ENCODE measurements around the gene NDUFB8. TPM values are rescaled to one million over a fixed set of nuclear protein-coding genes. Genes with fewer than 3 reads are reported as not detected.

Gene NDUFB8
- total RNA-seq, 1 experiment from 2014 or later, result 194 TPM

DNA sequence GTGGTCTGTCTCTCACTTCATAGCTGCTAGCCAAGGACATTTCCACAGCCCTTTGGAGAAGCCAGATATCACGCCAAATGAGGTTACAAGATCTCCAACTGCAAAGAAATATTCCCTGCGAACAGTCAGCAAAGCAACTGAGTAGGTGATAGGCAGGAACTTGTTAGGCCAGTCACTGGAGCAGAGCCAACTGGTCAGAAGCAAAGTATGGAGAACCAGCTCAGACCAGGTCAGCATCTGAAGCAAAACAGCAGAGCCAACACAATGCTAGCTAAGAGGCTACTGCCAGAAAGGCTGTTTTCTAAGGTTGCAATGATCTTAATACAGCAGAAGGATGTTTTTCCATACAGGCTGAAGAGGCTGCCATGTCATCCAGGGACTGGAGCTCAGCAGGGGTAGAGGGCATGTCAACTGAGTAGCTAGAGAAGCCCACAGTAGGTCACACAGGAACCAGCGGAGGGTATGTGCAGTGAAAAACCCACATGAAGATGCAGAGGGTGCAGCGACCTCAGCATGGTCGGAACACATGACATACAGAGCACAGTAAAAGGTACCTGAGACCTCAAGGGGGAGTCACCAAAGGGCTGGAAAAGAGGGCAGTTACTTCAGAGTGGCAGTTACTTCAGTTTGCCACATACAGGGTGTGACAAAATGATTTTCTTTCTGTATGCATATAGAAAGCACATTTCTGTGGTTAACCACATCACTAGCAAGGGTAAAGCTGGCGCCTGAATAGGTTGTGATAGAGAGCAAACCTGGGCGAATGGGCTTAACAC is 18.9 kb downstream of the NDUFB8 start:
- Mint-ChIP-seq H3K36me3 (ENCODE audit: insufficient read depth, unreplicated experiment) (peaks cover 5% of the 10 kb centered on the region), H3K4me3 (ENCODE audit: unreplicated experiment) (no peak overlapping the region), H3K27ac (ENCODE audit: low read depth, unreplicated experiment) (no peak overlapping the region), H3K27me3 (ENCODE audit: insufficient read depth, unreplicated experiment) (no peaks in the 10 kb centered on the region), H3K9me3 (ENCODE audit: unreplicated experiment) (no peaks in the 10 kb centered on the region), H3K4me1 (ENCODE audit: insufficient read depth, unreplicated experiment) (no peaks in the 10 kb centered on the region)
- no peak for DNase-seq (ENCODE audit: unreplicated experiment)
- TF ChIP-seq, protein P1, sequence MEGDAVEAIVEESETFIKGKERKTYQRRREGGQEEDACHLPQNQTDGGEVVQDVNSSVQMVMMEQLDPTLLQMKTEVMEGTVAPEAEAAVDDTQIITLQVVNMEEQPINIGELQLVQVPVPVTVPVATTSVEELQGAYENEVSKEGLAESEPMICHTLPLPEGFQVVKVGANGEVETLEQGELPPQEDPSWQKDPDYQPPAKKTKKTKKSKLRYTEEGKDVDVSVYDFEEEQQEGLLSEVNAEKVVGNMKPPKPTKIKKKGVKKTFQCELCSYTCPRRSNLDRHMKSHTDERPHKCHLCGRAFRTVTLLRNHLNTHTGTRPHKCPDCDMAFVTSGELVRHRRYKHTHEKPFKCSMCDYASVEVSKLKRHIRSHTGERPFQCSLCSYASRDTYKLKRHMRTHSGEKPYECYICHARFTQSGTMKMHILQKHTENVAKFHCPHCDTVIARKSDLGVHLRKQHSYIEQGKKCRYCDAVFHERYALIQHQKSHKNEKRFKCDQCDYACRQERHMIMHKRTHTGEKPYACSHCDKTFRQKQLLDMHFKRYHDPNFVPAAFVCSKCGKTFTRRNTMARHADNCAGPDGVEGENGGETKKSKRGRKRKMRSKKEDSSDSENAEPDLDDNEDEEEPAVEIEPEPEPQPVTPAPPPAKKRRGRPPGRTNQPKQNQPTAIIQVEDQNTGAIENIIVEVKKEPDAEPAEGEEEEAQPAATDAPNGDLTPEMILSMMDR (IDR thresholded peaks at IDR 0.05; ENCODE audit: unreplicated experiment), result no peak
- intact Hi-C loops (cut with micrococcal nuclease), result loop anchor here (10.0 kb wide), 1 partner anchor 666 kb away; no protein-coding TSS in a partner anchor
- CTCF ChIA-PET, result interaction anchor here (0.6 to 4.3 kb wide), 12 partner anchors 7 to 439 kb away, joined by 3 to 35 read pairs (median 4); no protein-coding TSS in a partner anchor
- POLR2A ChIA-PET, result interaction anchor here (1.2 kb wide), 1 partner anchor 137 kb away, joined by 3 read pairs; no protein-coding TSS in a partner anchor
- BruUV-seq (replicated peaks), result no TSS peak

DNA sequence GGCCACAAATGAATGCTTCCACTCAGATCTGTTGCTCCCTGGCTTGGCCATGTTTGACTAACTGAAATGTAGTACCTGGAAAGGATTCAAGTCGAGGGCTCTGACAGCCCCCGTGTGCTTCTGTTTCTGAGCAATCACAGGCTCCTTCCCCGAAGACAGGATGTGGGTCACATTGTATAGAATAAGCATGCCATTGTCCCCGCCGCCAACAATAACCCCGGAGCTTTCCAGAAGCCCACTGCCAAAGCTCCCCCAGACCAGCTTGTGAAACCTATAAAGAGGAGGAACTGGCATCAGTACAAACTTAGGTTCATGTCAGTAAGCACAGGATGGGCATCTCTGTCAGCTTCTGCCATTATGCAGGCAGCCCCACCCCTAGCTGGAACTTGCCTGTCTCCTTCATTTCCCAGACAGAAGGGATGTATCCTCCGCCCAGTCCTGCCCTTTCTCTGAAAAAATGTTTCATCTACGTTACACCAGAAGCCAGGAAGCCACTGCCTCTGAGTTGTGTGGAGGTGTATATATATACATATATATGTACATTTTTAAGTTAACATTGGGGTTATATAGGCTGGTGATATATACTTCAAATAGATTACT is 20.3 kb downstream of the NDUFB8 start:
- H3K4me3 Mint-ChIP-seq (ENCODE audit: unreplicated experiment), result no peak overlapping the region
- H3K9me3 Mint-ChIP-seq (ENCODE audit: unreplicated experiment), result no peaks in the 10 kb centered on the region
- TF ChIP-seq, protein P1 (IDR thresholded peaks at IDR 0.05; ENCODE audit: unreplicated experiment), result no peak
- no peak for DNase-seq (ENCODE audit: unreplicated experiment)
- no peaks in the 10 kb centered on the region for H3K4me1 Mint-ChIP-seq (ENCODE audit: insufficient read depth, unreplicated experiment)
- POLR2A ChIA-PET, result interaction anchor here (0.8 to 1.2 kb wide), 2 partner anchors 9 to 27 kb away, joined by 3 to 4 read pairs; no protein-coding TSS in a partner anchor
- H3K27me3 Mint-ChIP-seq (ENCODE audit: insufficient read depth, unreplicated experiment), result no peaks in the 10 kb centered on the region
- intact Hi-C loops (cut with micrococcal nuclease), result no loop called here
- peaks cover 11% of the 10 kb centered on the region for H3K36me3 Mint-ChIP-seq (ENCODE audit: insufficient read depth, unreplicated experiment)
- CTCF ChIA-PET, result interaction anchor here (0.6 to 4.3 kb wide), 19 partner anchors 9 to 497 kb away, joined by 3 to 35 read pairs (median 4); no protein-coding TSS in a partner anchor
- no peak overlapping the region for H3K27ac Mint-ChIP-seq (ENCODE audit: low read depth, unreplicated experiment)
- BruUV-seq (replicated peaks), result no TSS peak

DNA sequence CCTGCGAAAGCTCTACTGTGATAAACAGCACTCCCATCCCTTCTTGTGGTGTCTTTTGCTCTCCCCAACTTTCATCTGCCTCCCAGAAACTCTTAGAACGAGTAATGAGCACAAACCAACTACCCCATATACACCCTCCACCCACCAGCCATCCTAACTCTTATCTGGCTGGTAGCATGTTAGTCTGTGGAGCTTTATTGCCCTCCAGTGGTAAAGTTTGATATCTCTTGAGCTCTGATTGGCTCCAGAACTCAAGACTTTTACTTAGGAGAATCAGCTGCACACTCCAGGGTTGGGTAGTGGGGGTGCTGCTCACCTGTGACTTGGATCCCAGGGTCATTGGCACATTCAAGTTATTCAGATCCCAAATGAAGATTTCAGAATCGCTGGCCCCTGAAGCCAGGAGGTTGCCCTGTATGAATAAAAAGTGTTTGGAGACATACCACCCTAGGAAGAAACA is 20.9 kb downstream of the NDUFB8 start:
- Mint-ChIP-seq H3K27me3 (ENCODE audit: insufficient read depth, unreplicated experiment) (no peaks in the 10 kb centered on the region), H3K4me1 (ENCODE audit: insufficient read depth, unreplicated experiment) (no peaks in the 10 kb centered on the region), H3K9me3 (ENCODE audit: unreplicated experiment) (no peaks in the 10 kb centered on the region), H3K36me3 (ENCODE audit: insufficient read depth, unreplicated experiment) (peaks cover 11% of the 10 kb centered on the region), H3K4me3 (ENCODE audit: unreplicated experiment) (no peak overlapping the region), H3K27ac (ENCODE audit: low read depth, unreplicated experiment) (no peak overlapping the region)
- TF ChIP-seq, protein P1 (IDR thresholded peaks at IDR 0.05; ENCODE audit: unreplicated experiment), result peak; percentile 62
- intact Hi-C loops (cut with micrococcal nuclease), result loop anchor here (1.0 kb wide), 4 partner anchors 75 to 205 kb away; no protein-coding TSS in a partner anchor
- ChIA-PET POLR2A (interaction anchor here (0.8 to 1.2 kb wide), 2 partner anchors 9 to 26 kb away, joined by 3 to 4 read pairs; no protein-coding TSS in a partner anchor), CTCF (interaction anchor here (0.6 to 4.3 kb wide), 22 partner anchors 9 to 497 kb away, joined by 3 to 35 read pairs (median 4); no protein-coding TSS in a partner anchor)
- DNase-seq (ENCODE audit: unreplicated experiment), result peak; percentile 59
- BruUV-seq (replicated peaks), result no TSS peak

DNA sequence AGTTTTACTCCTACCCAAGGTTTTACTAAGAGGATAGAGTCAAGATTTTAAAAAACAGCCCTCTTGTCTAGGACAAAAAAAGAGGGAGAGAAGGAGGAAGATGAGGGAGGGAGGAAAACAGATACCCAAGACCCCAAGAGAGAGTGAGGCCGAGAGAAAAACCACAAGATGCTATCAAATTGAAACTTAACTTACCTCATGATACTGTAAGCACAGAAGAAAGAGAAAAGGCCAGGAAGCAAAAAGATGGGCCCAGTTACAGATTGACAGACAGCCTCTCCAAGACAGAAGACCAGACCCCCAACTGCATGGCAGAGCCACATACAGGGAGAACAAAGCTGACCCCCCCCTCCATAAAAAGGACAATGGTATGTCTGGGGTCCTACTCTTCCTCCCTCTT is 21.4 kb downstream of the NDUFB8 start:
- H3K9me3 Mint-ChIP-seq (ENCODE audit: unreplicated experiment), result no peaks in the 10 kb centered on the region
- no peaks in the 10 kb centered on the region for H3K4me1 Mint-ChIP-seq (ENCODE audit: insufficient read depth, unreplicated experiment)
- BruUV-seq (replicated peaks), result no TSS peak
- ChIA-PET CTCF (interaction anchor here (0.7 to 4.3 kb wide), 19 partner anchors 10 to 370 kb away, joined by 3 to 35 read pairs (median 5); no protein-coding TSS in a partner anchor), POLR2A (interaction anchor here (1.2 kb wide), 1 partner anchor 8 kb away, joined by 3 read pairs; no protein-coding TSS in a partner anchor)
- H3K36me3 Mint-ChIP-seq (ENCODE audit: insufficient read depth, unreplicated experiment), result peaks cover 11% of the 10 kb centered on the region
- no peak for DNase-seq (ENCODE audit: unreplicated experiment)
- H3K27me3 Mint-ChIP-seq (ENCODE audit: insufficient read depth, unreplicated experiment), result no peaks in the 10 kb centered on the region
- TF ChIP-seq, protein P1 (IDR thresholded peaks at IDR 0.05; ENCODE audit: unreplicated experiment), result no peak
- H3K4me3 Mint-ChIP-seq (ENCODE audit: unreplicated experiment), result no peak overlapping the region
- no peak overlapping the region for H3K27ac Mint-ChIP-seq (ENCODE audit: low read depth, unreplicated experiment)
- intact Hi-C loops (cut with micrococcal nuclease), result loop anchor here (1.0 kb wide), 4 partner anchors 75 to 205 kb away; no protein-coding TSS in a partner anchor
